NCI-H2171 (cell line): ENCODE measurements around the gene CHD6.

Experiments used
- DNase-seq: peaks from one replicate; lab custom pipeline; 2025; lab: John Stamatoyannopoulos, UW

Gene CHD6, protein sequence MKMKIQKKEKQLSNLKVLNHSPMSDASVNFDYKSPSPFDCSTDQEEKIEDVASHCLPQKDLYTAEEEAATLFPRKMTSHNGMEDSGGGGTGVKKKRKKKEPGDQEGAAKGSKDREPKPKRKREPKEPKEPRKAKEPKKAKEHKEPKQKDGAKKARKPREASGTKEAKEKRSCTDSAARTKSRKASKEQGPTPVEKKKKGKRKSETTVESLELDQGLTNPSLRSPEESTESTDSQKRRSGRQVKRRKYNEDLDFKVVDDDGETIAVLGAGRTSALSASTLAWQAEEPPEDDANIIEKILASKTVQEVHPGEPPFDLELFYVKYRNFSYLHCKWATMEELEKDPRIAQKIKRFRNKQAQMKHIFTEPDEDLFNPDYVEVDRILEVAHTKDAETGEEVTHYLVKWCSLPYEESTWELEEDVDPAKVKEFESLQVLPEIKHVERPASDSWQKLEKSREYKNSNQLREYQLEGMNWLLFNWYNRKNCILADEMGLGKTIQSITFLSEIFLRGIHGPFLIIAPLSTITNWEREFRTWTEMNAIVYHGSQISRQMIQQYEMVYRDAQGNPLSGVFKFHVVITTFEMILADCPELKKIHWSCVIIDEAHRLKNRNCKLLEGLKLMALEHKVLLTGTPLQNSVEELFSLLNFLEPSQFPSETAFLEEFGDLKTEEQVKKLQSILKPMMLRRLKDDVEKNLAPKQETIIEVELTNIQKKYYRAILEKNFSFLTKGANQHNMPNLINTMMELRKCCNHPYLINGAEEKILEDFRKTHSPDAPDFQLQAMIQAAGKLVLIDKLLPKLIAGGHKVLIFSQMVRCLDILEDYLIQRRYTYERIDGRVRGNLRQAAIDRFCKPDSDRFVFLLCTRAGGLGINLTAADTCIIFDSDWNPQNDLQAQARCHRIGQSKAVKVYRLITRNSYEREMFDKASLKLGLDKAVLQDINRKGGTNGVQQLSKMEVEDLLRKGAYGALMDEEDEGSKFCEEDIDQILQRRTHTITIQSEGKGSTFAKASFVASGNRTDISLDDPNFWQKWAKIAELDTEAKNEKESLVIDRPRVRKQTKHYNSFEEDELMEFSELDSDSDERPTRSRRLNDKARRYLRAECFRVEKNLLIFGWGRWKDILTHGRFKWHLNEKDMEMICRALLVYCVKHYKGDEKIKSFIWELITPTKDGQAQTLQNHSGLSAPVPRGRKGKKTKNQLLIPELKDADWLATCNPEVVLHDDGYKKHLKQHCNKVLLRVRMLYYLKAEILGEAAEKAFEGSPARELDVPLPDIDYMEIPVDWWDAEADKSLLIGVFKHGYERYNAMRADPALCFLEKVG (N-terminal part only)

DNA sequence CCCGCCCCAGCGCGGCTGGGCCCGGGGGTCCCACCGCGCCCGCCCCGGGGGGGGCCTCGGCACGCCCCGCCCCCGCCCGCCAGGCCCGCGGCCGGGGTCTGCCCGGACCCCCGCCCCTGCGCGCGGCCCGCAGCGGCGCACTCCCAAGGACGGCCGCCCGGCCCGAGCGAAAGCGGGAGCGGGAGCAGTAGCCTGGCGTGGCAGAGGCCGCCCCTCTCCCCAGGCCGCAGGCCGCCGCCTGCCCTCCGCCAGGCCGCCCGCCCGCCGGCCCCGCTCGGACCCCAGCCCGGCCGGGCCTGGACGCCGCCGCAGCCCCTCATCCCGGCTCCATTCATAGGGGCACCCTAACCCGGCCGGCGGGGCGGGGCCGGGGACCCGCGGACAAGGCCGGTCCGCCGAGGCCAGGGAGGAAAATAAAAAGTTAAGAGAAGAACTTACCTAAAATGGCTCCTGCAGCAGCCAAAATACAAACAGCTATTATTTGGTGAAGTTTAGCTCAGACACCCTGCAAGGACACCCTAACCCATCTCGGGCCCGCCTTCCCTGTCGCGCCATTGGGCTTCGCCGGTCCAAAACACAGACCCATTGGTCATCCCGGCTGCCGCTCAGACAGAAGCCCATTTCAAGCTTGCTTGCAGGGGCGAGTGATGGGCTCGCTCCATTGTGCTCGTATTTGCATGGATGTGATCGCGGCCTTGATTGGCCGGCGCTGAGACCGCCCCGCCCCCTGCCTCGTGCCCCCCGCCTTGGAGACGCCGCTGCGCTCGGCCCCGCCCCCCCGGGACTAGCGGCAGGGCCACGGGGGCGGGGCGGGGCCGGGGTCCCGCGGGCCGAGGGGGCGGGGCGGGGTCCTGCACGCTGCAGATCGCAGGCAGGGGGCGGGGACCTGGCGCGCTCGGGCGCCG lies at the start of gene CHD6:
Gene CHD6, minus strand, starts transcription at position 476 of the 905 bp plus-strand sequence. CDS start 67,040 bp downstream, outside the sequence.
- peak; percentile 99 for DNase-seq

DNA sequence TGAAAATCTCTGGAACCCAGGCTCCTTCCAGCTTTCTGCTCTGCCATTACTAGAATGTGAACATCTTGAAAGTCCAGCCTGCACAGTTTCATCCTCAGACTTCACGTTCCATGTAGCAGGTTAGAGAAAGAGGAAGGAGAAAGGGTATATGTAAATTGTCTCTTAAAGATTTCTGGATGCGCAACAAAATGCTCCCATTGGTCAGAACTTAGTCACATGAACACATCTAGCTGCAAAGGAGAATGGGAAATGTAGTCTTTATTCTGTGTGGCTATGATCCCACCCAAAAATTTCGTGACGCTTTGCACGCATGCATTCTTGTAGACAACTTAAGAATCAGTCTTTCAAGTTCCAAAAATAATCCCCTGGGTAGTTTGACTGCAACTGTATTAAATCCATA lies 46.4 kb upstream of the CHD6 start:
- no peak for DNase-seq

DNA sequence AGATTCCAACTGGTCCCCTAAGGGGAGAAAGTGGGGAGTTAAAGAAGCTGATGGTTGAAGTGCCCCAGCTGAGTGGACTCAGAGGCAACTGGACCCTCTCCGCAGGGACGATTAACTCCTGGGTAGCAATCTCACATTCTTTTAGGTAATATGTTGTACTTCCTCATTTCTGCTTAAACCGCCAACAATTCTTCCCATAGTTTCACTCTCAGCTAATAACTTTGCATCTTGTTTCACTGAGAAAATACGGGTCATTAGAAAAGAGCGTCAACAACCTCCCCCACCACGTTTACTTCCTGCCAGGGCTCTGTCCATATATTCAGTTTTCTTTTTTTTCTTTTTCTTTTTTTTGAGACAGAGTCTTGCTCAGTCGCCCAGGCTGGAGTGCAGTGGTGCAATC lies 39.5 kb upstream of the CHD6 start:
- no peak for DNase-seq

DNA sequence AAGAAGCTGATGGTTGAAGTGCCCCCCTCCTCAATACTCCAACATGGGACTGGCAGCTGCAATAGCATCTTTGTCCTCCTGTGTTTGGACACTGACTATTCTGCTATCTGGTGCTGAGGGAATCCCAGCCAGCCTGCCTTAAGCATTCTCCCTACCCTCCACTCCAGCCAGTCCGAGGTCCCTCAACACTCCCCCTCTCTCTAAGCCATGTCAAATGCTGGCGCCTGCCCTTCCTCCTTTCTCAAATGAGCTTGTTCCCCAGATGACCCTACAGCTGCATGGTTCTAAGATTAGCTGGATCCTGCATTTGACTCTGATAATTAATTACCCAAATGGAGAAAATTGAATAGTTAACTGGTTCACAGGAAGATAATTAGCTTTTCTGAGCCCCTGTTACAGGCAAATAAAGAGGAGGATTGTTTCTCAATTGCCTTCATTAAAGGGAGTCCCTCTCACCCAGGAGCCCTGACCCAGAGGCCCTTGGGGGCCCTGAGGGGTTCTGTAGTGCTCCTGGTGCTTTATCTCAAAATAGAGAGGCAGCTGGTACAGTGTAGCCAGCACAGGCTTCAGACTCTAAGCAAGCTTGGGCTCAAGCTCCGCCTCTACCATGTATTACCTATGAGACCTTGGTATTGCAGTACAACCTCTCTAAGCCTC lies 37.9 kb upstream of the CHD6 start:
- DNase-seq = no peak

DNA sequence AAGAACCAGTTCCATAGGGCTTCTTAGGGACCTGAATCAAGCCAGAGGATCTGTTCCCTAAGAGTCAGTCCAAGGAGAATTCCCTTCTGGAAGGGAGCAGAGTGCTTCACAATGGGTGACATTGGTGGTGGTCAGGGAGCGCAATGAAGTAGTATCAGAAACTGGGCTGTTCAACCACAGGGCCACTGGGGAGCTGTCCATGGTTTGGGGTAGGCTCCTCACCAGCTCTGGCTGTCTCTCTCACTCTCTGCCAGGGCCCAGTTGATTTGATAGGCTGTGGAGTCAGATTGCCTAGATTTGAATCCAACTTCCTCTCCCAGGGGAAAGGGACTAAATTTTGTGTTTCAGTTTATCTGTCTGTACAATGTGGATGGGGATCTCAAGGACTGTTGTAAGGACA lies 36.7 kb upstream of the CHD6 start:
- no peak for DNase-seq

DNA sequence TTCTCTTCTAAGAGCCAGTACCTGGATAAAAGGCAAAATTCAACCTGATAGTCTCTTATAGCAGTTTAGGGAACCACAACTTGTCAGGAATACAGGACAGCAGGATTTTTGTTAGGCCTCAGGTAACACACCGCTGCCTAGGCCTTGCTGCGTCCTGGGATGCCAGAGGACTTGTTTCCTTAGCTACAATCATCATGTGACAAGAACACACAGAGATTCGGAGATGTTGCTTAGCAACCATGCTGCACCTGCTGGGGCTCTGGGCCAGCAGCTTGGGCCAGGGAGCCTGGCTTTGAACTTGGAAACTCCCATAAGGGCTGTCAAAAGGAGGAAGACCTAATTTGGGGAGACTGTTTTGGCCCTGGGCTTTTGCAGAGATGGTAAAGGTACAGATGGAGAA lies 36.1 kb upstream of the CHD6 start:
- DNase-seq = peak; percentile 15

DNA sequence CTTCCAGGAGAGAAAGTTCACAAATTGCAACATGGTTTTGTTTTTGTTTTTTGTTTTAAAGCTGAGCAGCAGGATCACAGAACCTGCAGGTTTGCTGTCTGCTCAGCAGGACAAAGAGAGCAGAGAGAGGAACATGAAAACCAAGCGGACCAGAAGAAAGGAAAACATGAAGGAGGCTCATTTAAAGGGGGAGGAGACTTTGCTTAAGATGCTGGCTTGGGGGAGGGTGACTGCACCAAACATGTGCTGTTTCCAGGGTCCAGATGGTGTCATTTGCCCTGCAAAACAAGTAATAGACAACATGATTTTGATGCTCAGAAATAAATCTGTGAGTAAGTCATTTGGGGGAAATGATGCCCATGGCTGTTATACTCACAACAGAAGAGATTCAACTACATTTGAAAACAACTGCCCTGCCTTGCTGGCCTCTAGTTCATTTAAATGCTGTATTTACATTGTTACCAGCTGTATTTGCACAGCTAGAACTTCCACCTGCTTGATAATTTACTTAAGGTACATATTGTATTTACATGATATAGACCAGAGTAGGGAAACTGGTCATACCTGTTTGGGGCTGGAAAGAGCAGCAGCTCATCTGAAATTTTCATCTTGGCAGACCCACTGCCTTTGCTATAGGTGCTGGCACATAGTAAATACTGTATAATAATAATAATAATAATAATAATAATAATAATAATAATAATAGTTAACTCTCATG lies 32.2 kb upstream of the CHD6 start:
- DNase-seq = peak; percentile 72

DNA sequence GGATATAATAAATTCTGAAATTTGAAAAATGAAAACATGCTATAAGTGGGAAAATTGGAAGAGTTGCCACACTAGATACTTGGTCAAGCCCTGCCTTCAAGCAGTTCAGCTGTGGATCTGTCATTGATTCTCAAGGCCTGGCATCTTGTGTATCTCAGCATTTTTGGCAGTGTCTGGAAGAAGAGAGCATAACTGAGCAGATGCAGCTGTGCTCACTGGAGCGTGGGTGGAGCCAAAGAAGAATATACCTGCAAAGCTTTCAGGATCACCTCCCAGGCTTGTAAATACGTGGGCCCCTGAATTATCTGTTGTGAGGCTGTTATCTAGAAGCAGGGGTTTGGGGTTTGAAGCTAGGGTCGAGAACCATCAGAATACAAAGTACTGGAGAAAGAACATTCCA lies 31.3 kb upstream of the CHD6 start:
- DNase-seq = peak; percentile 54

DNA sequence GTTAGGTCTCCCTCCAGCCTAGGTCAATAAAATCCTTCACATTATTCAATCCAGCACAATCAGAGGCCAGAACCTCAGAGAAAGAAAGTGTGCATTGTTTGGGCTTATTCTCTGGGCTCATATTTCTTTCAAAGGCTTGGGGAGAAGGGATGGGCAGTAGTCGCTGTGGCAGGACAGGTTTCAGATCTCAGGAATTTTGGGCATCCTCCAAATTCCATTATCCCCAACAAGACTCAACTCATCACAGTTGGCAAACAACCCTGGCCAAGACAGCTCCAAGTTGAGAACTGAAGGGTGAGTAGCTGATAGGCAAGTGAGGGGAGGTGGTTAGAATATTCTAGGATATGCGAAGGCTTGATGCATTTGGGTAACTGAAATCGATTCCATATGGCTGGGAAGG lies 27.2 kb upstream of the CHD6 start:
- DNase-seq = no peak

DNA sequence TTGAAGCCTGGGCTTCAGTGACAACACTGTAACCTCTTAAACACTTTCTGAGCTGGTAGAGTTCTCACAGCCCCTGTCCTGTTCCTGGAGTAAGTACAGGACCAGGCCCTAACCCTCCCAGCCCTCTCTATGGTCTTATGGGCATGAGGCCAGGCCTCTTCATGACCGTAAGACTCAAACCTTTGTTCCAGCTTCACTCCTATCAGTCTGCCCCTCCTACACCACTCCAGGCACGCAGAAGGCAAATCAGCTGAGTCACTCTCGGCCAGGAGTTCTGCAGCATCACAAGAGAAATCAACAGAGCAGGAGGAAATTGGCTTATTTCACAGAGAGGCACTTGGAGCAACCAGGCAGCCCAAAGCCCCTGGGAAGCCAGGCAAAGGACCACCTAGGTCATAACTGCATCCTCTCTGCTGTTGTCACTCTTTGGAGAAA lies 25.3 kb upstream of the CHD6 start:
- no peak for DNase-seq

DNA sequence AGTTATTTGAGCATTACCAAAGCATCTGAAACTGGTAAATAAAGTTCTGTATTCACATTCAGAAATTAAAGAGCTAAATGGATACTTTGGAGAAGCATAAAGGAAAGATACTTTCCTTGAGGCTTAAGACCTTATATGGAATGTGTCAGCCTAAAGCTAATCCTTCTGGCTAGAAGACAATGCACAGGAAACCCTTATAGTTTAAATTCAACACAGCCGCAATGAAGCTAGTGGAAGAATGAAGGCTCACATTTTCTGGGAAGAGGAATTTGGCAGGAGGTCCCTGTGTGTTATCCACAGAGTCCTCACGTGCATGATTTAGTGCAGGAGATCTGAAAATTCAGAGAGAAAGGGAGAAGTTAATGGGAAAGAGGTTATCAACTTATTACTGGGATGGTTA lies 21.5 kb upstream of the CHD6 start:
- DNase-seq = no peak

DNA sequence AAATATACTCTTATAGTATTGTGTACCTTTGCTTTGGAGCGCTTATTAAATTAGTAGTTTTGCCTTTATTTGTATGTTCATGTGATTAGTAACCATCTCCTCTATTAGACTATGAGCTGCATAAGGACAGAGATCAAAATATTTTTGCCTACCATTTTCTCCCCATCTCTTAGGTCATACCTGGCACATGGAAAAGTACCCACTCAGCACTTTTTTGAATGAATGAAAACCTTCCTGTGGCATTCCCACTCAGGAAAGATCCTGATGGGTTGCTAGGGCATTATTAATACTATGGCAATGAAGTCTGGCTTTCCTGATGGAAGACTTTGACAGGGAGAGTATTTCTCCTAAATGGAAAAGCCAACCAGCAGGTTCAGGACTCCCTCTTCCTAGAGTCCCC lies 20.3 kb upstream of the CHD6 start:
- no peak for DNase-seq

DNA sequence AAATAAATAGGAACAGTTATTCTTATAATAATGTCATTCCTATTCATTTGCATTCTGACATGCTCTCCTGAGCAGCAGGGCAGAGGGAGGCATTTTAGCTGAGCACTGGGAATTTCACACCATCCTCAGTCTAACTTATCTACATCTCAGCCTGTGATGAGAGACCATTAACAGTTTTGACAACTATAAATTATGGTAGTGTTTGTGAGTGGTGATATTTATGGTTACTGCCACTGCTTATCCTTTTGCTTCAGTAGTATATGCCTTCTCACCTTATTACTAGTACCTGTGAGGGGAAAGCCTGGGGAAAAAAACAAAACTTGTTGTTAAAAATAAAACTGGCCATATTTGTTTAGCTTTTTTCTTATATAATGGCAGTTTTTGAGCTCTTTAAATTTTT lies 17.0 kb upstream of the CHD6 start:
- no peak for DNase-seq

DNA sequence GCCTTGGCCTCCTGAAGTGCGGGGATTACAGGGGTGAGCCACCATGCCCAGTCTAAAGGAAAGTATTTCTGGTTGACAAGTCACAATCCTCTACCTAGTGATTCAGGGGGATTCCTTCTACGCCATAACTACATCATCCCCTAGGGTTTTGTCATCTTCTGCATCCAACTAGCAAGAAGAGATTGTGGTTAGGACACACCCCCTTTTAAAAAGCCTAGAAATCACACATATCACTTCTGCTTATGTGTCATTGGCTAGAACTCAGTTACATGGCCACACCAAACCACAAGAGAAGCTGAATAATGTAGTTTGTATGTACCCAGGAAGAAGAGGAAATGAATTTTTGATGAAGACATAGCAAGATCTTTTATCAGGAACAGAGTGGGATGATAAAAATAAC lies 14.7 kb upstream of the CHD6 start:
- DNase-seq = no peak

DNA sequence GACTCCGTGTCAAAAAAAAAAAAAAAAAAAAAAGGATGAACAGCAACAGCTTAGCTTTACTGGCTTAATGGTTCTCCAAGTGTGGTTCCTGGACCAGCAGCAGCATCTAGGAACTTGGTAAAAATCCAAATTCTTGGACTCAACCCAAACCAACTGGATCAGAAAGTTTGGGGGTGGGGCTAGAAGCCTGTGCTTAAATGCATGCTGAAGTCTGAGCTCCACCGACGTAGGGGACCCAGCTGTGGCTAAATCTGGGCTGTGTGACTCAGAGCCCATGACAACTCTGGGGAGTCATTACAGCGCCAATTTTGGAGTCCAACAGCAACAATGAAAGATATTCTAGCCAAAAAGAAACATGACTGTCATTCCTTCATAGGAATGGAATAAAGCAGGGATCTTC lies 13.6 kb upstream of the CHD6 start:
- DNase-seq = no peak

DNA sequence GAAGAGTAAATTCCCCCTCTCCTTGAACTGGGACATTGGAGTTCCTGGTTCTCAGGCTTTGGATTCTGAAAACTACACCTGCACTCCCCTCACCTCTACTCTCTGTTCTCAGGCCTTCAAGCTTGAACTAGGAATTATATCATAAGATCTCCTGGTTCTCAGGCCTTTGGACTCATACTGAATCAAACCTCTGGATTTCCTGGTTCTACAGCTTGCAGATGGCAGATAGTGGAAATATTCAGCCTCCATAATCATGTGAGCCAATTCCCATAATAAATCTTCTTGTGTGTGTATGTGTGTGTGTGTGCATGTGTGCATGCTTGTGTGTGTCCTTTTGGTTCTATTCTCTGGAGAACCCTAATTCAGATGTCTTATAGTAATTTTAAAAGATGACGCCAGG lies 12.7 kb upstream of the CHD6 start:
- DNase-seq = no peak

DNA sequence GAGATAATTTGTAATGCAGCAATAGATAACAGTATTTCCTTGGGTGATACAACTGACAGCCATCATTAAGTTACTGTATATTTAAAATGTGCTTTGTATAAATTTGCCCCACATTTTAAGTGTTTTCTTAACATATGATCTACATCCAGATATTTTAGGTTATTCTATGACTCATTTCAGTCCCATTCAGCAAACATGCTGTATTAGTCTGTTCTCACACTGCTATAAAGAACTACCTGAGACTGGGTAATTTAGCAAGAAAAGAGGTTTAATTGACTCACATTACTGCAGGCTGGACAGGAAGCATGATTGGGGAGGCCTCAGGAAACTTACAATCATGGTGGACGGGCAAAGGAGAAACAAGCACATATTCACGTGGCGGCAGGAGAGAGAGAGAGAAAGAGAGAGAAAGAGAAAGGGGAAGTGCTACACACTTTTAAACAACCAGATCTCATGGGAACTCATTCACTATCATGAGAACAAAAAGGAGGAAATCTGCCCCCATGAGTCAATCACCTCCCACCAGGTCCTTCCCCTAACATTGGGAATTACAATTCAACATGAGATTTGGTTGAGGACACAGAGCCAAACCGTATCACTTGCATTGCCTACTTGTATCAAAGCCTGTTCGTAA lies 9.6 kb upstream of the CHD6 start:
- DNase-seq = no peak

DNA sequence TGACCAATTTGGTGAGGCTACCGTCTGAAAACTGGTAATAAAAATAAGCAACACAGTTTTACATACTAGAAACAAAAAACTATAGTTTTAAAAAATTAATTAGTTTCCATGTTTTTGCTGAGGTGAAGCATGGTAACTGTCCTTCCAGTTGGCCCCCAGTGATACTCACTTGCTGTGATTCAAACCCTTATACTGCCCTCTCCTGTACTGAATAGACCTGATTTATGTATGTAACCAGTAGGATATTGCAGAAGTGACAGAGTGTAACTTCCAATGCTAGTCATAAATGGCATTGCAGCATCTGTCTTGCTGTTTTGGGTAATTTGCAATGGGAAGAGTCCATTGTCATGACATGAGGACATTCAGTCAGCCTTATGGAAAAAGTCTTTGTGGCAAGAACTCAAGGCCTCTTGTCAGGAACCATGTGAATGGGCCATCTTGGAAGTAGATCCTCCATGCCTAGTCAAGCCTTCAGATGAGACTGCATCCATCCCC lies 8.9 kb upstream of the CHD6 start:
- no peak for DNase-seq

DNA sequence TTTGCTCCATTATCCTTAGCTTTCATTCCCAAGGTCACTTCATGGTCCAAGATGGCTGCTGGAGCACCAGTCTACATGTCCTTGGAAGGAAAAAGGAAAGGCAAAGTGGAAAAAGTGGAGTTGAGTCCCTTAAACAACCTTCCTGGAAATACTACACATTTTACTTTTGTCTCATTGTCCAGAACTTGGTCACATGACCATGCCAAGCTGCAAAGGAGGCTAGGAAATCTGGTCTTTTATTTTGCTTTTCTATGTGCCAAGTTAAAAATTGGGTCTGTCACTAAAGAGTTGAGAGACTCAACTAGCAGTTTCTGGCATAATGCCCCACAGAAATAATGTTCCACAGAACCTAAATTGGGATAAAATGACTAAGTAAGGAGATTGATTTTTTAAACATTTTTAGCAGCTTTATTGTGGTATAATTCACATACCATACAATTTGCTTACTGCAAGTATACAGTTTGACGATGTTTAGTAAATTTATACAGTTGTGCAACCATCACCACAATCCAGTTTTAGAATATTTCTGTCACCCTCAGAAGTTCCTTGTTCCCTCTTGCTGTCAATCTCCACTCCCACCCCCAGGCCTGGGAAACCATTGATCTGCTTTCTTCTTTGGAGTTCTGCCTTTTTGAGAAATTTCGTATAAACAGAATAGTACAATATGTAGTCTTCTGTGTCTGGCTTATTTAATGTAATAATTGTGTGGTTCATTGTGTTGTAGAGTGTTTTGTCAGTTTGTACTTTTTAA lies 5.6 kb upstream of the CHD6 start:
- no peak for DNase-seq
